Activated CD8-positive, alpha-beta memory T cell treated with anti-CD3 and anti-CD28 coated beads, Interleukin-2, amount 50 U/mL, for 24 hours (primary cell): Measurements from ENCODE around the gene MRAS.
"Not testable (repeated sequence)": the region's sequence is repeated elsewhere in the genome, so short reads cannot be mapped to it uniquely, and the experiment has no call there.

Experiments used
- DNase-seq: peaks from one replicate; pipeline ENCODE4 v3.0.0-alpha.2; 2020; ENCODE audit errors: extremely low read depth

The MRAS gene

DNA sequence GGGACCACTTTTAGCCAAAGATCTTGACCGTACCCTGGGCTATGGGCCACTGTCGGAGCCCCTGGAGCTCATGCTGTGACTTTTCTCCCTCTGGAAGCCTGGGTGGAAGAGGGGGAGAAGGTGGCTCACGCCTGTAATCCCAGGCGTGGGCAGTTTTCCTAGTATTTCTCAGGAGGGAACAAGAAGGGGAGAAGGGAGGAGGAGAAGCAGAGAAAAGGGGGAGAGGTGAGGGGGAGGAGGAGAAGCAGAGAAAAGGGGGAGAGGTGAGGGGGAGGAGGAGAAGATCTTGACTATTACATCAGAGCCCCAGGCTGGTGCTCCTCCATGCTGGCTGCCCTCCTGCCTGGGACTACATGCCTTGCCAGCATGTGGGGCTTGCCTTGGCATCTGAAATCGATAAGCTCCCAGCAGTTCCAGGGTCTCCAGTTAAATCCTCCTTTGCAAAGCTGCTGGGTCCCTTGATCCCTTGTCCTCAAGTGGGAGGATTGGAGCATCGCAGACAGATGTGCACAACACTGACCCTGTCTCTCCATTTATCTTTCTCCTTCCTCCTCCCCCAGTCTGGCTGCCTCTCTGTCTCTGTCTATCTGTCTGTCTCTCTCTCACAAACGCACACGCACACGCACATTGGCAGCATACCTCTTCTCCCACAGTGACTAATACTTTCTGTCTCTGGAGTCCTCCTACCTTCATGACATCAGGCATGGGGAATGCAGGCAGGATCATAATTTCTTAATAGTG lies 41.6 kb downstream of the MRAS start:
- no peak for DNase-seq

DNA sequence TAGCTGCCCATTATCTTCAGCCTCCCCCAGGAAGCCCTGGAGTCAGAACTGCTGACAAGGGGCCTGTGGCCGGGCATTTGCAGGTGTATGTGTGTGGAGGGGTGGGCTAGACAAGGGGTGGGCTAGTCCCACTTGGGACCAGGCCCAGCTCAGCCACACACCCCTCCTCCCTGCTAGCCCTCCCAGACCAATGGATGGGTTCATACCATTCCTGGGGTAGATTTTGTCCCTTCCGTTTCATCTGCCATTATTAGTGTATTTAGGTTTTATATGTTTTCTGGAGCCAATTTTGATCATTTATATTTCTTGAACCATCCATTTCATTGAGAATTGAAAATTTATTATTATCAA lies 42.2 kb downstream of the MRAS start:
- no peak for DNase-seq

DNA sequence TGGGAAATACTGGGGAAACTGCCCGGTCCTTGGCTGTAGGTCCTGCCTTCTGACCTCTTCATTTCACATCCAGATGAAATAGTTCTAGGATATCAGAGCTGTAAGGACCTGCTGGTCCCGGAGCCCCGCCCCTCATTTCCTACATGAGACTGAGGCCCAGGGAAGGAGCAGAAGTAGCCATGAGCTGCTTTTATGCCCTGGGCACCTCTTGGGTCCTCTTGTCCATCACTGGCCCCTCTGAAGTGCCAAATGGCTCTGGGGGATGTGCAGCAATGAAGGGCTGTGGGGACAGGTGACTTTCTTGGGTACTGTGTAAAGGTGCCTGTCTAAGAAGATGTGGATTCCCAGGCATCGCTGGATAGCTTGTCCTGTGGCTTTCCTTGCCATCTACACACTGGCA lies 45.8 kb downstream of the MRAS start:
- DNase-seq, result no peak

DNA sequence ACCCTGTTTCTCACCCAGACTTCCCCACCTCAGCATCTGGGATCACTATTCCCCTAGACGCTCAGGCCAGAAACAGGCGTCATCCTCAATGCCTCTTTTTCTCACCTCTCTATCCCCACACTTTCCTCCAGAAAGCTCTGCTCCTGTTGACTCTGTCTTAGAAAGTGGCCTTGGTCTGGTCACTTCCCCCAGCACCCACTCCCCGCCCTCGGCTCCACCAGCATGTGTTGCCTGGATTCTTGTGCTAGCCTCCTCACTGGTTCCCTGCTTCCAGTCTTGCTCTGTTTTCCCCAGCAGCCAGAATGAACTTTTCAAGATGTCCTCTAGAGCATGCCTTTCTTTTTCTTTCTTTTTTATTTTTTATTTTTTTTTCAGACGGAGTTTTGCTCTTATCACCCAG lies 46.3 kb downstream of the MRAS start:
- no peak for DNase-seq

DNA sequence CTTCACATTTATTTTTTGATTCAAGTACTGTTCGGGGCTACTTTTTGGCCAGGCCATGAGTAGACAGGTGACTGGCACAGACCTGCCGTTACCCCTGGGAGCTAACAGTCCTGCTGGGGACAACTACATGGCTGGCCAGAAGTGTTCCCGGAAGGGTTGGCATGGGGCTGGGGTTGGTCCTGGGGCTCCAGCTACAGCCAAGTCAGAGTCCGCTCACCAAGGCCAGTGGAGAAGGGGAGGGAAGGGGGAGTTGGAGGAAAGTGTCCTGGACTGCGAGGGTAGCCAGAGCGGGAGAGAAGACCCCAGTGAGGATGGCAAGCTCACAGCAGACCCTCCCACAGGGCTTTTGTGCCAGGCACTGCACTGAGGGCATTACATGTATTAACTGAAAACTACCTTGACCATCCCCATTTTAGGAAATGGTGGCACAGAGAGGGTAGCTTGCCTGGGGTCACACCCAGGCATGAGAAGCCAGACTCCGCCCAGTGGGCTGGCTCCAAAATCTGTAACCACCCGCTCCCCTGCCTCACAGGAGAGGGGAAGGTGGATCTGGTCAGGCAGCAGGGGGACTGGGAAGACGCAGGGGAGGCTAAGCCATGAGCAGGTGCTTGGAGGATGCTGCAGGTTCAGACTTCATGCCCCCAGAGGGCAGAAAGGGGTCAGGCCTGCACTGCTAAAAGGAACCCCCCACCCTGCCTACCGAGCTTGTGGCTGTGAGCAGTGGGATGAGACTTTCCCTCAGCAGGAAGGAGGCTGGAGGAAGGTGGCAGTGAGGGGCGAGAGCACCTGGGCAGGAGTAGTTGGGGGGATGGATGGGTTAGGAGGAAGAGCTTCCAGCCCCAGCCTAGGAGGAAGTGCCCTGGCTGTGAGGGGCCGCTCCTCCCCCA lies 47.7 kb downstream of the MRAS start:
- no peak for DNase-seq

DNA sequence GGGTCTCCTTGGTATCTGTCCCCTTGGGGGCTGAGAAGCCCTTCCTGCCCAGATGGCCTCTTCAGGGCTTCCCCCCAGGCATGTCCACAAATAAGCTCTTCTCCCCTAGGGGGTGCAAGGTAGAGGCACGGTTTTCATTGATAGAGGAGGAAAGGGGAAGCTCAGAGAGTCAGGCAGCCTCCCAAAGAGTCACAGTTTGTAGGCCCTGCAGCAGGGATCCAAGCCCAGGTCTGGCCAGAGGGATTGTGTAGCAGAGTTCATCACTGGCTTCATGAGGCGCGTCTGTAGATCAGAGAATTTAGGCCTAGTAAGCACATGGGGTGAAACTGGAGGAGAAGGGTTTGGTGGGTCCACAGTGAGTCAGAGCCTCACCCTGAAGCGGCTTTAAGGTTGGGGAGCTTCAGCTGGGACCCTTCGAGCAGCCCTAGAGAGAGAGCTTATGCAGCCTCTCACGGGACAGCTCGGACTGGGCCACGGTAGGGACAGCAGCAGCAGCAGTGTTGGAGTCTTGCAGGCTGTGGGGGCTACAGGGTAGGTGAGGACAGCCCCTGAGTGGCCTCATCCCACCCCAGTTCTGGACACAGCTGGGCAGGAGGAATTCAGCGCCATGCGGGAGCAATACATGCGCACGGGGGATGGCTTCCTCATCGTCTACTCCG lies 48.5 kb downstream of the MRAS start:
- DNase-seq, result no peak

DNA sequence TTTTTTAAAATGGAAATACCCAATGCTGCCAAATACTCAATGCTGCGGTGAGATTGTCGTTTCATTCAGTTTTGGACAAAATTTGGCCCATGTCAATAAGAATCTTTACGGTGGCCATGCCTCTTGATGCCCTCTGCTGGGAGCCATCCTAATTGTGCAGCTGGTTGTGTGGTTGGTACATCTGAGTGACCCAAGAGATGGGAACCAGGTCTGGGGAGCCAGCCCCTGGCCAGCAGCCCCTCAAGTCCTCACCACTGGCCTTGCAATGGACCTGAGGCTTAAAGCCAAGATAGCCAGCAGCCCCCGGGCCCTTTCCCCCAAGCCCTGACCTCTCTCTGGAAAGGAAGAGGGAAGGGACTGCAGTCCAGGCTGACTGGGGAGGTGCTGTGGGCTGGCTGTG lies 49.6 kb downstream of the MRAS start:
- DNase-seq, result no peak

DNA sequence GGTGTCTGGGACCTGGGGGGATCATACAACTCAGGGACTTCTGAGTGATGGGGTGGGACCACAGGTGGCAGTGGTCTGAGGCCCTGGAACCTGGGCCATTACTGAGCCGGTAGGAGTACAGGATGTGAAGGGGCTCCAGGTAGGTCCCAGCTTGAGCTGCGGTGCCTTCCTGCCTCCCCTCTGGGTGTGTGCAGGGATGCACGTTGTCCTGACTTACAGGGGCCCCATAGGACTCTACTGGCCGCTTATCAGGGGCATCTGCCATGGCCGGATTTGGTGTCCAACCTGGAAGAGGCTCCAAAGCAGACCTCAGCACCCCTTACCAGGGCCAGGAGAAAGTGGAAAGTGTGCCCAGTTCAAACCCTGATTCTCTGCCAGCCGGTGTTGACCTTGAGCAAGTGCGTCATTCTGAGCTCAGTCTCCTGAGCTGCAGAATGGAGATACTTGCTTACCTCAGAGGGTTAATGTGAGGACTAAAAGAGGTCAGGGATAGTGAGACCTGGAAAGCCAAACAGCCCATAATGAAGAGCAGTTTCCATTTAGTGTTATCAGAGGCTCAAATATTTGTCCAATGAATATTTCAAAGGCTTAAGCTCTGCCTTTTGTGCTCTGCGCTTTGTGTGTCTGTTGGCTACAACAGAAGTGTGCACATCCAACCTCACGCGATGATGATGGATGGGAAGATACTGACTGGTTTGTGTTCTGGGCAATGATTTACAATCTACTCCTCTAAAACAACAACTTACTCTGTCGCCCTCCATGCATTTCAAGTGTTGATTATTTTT lies 50.6 kb downstream of the MRAS start:
- no peak for DNase-seq

DNA sequence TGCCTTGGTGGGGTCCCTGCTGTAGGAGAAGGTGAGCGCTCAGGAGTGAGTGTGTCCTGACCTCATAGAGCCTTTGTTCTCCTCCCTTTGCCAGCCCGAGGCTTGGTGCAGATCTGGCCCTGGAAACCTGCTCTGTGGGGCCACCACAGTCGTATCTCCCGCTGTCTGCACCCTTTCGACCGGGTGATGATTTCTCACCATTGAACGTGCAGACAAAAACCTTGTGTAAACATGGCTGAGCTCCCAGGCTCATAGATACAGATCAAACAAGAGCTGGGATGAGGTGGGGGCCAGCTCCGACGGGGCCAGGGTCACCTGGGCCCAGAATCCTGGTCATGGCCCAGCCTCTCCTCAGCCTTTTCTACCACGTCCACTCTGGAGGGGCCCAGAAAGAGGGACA lies 51.4 kb downstream of the MRAS start:
- DNase-seq, result no peak

DNA sequence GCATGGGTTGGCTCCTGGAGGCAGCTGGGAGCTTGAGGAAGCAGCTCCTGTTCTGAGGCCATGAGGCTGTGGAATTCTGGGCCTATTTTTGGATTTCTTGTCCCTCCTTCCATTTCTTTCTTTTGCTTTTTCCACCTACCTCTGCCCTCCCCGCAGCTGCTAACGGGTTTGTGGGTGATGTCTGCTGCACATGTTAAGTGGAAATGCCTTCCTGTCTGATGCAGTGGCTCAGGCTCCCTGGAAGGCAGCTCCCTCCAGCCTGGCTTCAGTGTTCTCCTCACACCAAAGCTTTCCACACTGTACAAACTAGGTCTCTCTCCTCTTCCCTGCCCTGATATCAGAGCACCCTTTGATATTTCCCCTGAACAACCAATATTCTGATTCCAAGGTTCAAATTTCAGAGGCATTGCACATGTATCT lies 52.3 kb downstream of the MRAS start:
- no peak for DNase-seq

DNA sequence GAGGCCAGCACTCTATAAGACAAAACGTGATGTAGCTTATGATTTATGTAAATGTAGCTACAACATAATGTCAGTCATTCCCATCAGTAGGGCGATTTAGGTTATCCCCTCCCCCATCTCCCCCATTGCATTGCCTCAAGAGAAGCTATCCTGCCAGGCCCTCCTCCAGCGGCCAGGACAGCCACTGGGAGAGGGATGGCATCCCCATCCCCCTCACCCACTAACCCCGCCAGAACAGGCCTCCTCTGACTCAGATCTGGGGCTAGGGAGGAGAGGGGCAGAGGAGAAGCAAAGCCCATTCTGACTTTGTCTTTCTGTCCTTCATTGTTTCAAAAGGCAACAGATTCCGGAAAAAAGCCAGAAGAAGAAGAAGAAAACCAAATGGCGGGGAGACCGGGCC lies 53.5 kb downstream of the MRAS start:
- DNase-seq, result no peak

DNA sequence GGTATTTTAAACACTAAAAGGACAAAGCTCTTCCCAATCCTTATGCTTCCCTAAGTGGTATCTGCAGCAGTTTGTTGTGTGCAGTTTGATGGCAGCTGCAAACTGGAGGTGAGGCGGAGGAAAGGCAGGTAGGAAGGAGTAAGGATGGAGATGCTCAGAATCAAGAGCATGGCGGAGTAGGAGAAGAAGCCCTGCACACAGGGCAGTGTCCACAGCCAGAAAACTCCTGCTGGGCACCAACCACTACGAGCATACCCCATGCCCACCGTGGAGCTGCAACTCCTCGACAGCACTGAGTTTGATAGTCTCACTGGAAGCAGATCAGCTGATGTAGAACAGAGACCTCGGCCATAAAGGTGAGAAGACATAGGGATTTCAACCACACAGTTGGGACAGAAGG lies 55.7 kb downstream of the MRAS start:
- DNase-seq, result no peak

DNA sequence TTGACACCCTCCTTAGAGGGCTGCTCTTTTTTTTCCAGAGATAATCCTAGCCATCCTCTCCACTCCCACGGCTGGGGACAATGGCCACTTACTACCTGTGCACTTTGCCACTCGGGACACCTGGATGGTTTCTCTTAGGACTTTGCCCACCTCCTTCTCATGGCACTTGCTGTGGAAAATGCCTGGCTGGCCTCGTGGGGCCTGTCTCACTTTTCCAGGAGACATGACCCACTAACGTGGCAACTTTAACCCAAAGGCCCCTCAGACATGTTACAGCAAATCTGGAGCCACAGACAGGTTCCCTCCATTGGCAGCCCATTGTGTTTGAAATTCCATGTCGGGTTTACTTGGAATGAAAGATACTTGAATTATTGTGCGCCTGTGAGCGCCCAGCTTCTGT lies 56.6 kb downstream of the MRAS start:
- DNase-seq, result no peak

DNA sequence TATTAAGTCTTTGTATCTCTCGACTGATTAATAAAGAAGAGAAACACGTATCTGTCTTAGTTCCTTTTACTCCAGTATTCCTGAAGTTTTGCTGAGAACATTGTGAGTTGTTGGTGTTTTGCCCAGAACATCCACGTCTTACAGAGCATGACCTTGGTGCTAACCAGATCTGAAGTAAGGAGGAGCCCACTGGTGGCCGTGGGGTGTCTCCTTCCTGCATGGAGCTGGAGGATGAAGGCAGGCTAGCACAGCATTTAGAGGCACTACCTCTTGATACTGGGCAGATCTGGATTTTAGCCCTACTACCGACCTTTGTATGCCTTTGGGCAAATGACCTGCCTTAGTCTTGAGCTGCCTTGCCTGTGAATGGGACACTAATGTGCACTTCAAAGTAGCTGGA lies 57.1 kb downstream of the MRAS start:
- no peak for DNase-seq

DNA sequence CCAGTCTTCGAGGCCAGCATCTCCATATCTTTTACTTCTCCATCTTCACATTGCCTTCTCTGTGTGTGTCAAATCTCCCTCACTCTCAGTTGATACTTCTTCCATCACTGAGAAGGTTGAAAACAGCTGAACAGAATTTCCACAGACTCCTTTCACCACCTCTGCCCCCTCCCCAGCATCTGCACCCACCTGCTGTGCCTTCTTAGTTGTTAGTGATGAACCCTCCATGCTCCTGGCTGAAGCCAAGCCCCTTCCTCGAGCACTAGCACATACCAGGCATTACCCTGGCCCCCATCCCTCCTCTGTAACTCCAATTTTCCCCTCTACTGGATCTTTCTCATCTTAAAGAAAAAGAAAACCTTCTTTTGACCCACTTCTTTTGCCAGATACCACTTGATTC lies 58.2 kb downstream of the MRAS start:
- DNase-seq, result no peak

DNA sequence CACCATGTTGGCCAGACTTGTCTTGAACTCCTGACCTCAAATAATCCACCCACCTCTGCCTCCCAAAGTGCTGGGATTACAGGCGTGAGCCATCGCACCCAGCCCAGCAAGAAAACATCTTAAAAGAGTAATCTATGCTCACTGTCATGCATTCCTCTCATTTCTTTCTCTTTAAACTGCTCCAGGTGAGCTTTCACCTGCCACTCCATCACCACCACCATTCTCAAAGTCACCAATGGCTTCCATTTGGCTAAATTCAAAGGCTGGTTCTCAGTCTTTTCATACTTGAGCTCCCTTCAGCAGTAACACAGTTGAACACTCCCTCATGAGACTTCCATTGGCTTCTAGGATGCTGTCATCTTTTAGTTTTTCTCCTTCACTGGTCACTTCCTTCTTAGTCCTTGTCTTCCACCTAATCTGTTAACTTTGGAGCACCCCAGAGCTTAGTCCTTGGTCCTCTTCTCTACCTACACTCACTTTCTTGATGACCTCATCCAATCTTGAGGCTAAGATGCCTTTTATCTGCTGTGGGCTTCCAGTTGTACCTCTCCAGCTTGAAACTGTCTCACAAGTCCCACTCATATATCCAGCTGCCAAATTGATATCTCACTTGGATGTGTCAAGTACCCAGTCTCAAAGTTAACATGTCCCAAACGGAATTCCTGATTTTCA lies 59.0 kb downstream of the MRAS start:
- DNase-seq, result no peak

DNA sequence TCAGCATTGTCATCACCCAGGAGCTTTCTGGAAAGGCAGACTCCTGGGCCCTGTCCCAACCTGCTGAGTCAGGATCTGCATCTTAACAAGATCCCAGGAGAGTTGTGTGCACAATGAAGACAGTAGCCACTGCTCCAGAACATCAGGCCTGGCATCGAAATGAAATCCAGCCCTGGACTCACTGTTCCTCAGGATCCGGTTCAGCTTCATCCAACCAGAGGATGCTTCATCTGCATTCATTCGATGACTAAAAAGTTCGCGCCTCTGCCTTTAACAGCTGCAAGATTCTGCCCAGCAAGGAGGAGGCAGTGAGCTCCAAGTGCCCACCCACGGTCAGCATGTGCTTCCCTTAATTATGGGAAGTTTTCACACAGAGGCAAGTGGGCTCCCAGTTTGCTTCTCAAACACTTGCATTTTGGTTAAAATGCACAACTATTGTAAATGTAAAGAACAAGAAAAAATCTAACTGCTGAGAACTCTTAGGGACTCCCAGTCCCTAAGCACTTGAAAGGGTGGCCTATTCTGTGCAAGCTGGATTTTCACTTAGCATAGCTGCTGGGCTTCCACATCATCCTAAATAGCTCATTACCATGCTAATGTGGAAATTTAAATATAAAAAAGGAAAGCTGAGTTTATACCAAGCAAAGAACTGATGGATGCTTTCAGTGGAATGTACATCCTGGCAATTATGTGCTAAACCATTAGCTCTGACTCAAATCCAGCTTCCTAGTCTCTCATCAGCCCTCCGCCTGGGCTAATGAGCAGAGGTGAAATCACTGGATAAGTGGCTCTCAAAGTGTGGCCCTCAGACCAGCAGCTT lies 60.6 kb downstream of the MRAS start:
- no peak for DNase-seq

DNA sequence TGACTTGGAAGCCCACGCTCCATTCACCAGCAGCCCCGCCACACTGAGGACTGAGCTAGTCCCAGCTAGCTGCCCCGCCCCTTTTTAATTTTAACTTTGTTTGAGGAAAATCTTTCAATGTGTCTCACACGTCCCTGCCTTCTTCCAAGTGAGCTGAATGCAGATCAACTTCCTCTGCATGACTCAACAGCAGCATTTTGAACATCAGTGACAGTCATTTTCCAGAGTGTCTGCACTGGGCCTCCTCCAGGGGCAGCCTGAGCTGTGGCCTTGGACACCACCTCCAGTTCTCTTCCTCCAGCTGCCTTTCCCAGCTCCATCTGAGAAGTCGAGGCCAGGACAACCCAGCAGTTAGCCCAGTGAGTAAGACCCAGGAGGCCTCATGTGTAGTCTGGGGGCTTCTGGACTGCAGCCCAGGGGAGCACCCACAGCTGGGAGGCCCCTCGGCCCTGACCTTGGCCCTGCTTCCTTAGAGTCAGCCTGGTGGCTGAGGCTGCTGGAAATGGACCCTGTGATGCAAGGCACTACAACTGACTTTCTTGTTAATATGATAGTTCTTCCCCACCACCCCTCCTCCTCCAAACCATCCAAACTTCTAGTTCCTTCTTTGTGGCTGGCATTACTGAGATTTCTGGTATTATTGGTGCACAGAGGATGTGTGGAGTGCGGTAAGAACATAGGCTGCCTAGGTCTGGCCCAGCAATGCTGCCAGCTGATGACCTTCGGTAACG lies 64.6 kb downstream of the MRAS start:
- DNase-seq, result no peak

DNA sequence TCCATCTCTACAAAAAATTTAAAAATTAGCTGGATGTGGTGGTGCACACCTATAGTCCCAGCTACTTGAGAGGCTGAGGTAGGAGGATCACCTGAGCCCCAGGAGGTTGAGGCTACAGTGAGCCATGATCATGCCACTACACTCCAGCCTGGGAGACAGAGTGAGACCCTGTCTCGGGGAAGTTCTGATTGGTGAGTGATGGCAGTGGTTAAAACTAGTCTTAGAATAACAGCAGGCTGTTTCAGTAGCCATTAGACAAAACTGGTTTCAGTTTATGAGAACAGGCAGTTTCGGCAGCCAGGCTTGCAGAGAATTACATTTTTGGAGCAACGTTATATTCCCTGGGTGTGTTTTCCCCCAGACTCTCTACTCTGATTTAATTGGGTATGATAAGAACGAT lies 67.9 kb downstream of the MRAS start:
- not testable (repeated sequence) for DNase-seq

DNA sequence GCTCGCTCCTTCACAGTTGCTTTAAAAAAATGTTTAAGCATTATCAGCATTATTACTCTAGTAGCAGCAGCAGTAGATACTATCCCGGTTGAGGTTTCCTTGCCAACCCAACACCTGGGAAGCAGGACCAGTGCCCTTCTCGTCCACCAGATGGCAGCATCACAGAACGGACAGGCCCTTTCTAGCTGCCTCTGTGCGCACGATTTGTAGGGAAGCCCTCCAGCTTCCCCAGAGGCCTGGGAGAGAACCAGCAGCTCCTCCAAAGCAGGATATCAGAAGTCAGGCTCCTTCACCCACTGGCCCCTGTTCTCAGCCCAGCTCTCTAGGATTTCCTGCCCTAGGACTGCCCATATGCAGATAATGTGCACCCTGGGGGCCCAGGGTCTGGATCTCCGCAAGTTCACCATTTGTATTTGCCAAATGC lies 69.2 kb downstream of the MRAS start:
- DNase-seq, result peak; percentile 23
